ENCODE data around the gene GFRA4.

The GFRA4 gene

GRCh38 chr20:3629893-3630292 lies 33.3 kb downstream of the GFRA4 start:
- TF ChIP-seq EZH2 (optimal IDR thresholded peaks at IDR 0.05; ENCODE audit: low read depth, low read length) = no peak
- no peak for TF ChIP-seq EZH2phosphoT487 (IDR thresholded peaks at IDR 0.05; ENCODE audit: low read length)
- no peak for TF ChIP-seq CTCF (IDR thresholded peaks at IDR 0.05; ENCODE audit: low read length)
- Histone ChIP-seq H3K9ac (ENCODE audit: low read length) (no peak overlapping the region), H3F3A (ENCODE audit: insufficient read depth, low read length) (no peaks in the 10 kb centered on the region), H3K4me2 (ENCODE audit: low read depth, low read length) (no peak overlapping the region), H3K9me3 (replicated peaks; ENCODE audit: insufficient read depth, low read length) (no peaks in the 10 kb centered on the region), H3K4me3 (ENCODE audit: low read length) (no peak overlapping the region), H3K9me2 (replicated peaks; ENCODE audit: insufficient read depth, low read length) (no peaks in the 10 kb centered on the region), H4K20me1 (ENCODE audit: insufficient read depth, low read length) (no peaks in the 10 kb centered on the region), H3K4me1 (ENCODE audit: low read length) (no peaks in the 10 kb centered on the region), H3K27me3 (replicated peaks; ENCODE audit: insufficient read depth, low read length) (no peaks in the 10 kb centered on the region), H3K27ac (ENCODE audit: low read length) (no peak overlapping the region), H2AFZ (ENCODE audit: low read length) (no peak overlapping the region), H3K36me3 (replicated peaks; ENCODE audit: insufficient read depth, low read length) (no peaks in the 10 kb centered on the region), H3K79me2 (ENCODE audit: low read length) (no peaks in the 10 kb centered on the region)
- DNase-seq = no peak

GRCh38 chr20:3628502-3629314 lies 34.5 kb downstream of the GFRA4 start:
- Histone ChIP-seq H4K20me1 (ENCODE audit: insufficient read depth, low read length) (no peaks in the 10 kb centered on the region), H3K36me3 (replicated peaks; ENCODE audit: insufficient read depth, low read length) (no peaks in the 10 kb centered on the region), H3K9ac (ENCODE audit: low read length) (no peak overlapping the region), H3K9me2 (replicated peaks; ENCODE audit: insufficient read depth, low read length) (no peaks in the 10 kb centered on the region), H3K9me3 (replicated peaks; ENCODE audit: insufficient read depth, low read length) (no peaks in the 10 kb centered on the region), H3K4me2 (ENCODE audit: low read depth, low read length) (no peak overlapping the region), H2AFZ (ENCODE audit: low read length) (no peak overlapping the region), H3F3A (ENCODE audit: insufficient read depth, low read length) (no peaks in the 10 kb centered on the region), H3K4me3 (ENCODE audit: low read length) (no peak overlapping the region), H3K4me1 (ENCODE audit: low read length) (no peaks in the 10 kb centered on the region), H3K27ac (ENCODE audit: low read length) (no peak overlapping the region), H3K27me3 (replicated peaks; ENCODE audit: insufficient read depth, low read length) (no peaks in the 10 kb centered on the region), H3K79me2 (ENCODE audit: low read length) (no peaks in the 10 kb centered on the region)
- no peak for DNase-seq
- no peak for TF ChIP-seq EZH2 (optimal IDR thresholded peaks at IDR 0.05; ENCODE audit: low read depth, low read length)
- no peak for TF ChIP-seq EZH2phosphoT487 (IDR thresholded peaks at IDR 0.05; ENCODE audit: low read length)
- TF ChIP-seq CTCF (IDR thresholded peaks at IDR 0.05; ENCODE audit: low read length) = no peak

- no peaks in the 10 kb centered on the region for H4K20me1 ChIP-seq (ENCODE audit: insufficient read depth, low read length)
- H3K79me2 ChIP-seq (ENCODE audit: low read length) = no peaks in the 10 kb centered on the region
- no peak overlapping the region for H3K9ac ChIP-seq (ENCODE audit: low read length)
- no peaks in the 10 kb centered on the region for H3K36me3 ChIP-seq (replicated peaks; ENCODE audit: insufficient read depth, low read length)
- no peak overlapping the region for H3K4me2 ChIP-seq (ENCODE audit: low read depth, low read length)
- no peaks in the 10 kb centered on the region for H3K9me2 ChIP-seq (replicated peaks; ENCODE audit: insufficient read depth, low read length)
- H3K4me3 ChIP-seq (ENCODE audit: low read length) = no peak overlapping the region
- H3K27me3 ChIP-seq (replicated peaks; ENCODE audit: insufficient read depth, low read length) = no peaks in the 10 kb centered on the region
- no peak overlapping the region for H2AFZ ChIP-seq (ENCODE audit: low read length)
- no peaks in the 10 kb centered on the region for H3K4me1 ChIP-seq (ENCODE audit: low read length)
- H3K9me3 ChIP-seq (replicated peaks; ENCODE audit: insufficient read depth, low read length) = no peaks in the 10 kb centered on the region
- no peak for TF ChIP-seq CTCF (IDR thresholded peaks at IDR 0.05; ENCODE audit: low read length)
- no peak for TF ChIP-seq EZH2 (optimal IDR thresholded peaks at IDR 0.05; ENCODE audit: low read depth, low read length)
- no peak for TF ChIP-seq EZH2phosphoT487 (IDR thresholded peaks at IDR 0.05; ENCODE audit: low read length)
- no peak for DNase-seq
- H3F3A ChIP-seq (ENCODE audit: insufficient read depth, low read length) = no peaks in the 10 kb centered on the region
- H3K27ac ChIP-seq (ENCODE audit: low read length) = no peak overlapping the region
These were observed 35.7 kb downstream of the GFRA4 start for GRCh38 chr20:3627476-3627875.

All from MM.1S (cell line).